LHCN-M2 (cell line): ENCODE measurements around the gene GUCA1A. TPM values are rescaled to one million over a fixed set of nuclear protein-coding genes. Genes with fewer than 3 reads are reported as not detected.
A peak's percentile ranks its signal among the peaks of the same experiment; 100 is the strongest.

Source experiments
- DNase-seq: peaks from one replicate; pipeline ENCODE4 v3.0.0-alpha.2; 2012; ENCODE audit warnings: low read depth
- polyA plus RNA-seq: library from polyadenylated mRNA; unstranded; fragments of >200 nt; gene quantifications from one replicate; pipeline ENCODE4 v1.2.1, GENCODE V29; 2012; ENCODE audit warnings: missing spikeins
- total RNA-seq: library from RNA; depleted of rRNA; stranded (reverse); fragments of >200 nt; gene quantifications from 2 replicates; pipeline ENCODE4 v1.2.3, GENCODE V29; 2014; rRNA removed

The GUCA1A gene
- not detected in 2 replicates for total RNA-seq
- polyA plus RNA-seq = not detected

DNA sequence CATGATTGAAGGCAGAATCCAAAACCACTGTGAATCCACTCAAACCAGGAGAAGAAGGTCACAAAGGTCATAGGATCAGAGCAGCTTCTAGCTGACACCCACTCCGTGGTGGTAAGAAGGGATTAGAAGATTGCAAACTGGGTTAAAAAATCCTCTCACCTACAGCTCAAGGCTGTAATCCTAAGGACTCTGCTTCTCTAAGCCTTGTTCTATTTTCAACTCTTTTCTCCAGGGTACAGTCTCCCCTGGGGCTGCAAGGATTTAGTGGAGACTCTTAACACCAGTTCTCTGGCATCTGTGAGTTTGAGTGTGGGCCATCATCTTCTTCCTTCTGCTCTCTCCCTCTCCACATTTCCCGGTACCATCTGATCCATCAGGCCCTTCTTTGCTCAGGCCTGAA is at the start of gene GUCA1A:
Gene GUCA1A (plus strand): TSS at position 264 of the 400 bp plus-strand sequence. CDS start 250 bp downstream, outside the sequence.
- DNase-seq = no peak

- DNase-seq = no peak
These were observed 49.6 kb upstream of the GUCA1A start for GRCh38 chr6:42123379-42124103.

DNA sequence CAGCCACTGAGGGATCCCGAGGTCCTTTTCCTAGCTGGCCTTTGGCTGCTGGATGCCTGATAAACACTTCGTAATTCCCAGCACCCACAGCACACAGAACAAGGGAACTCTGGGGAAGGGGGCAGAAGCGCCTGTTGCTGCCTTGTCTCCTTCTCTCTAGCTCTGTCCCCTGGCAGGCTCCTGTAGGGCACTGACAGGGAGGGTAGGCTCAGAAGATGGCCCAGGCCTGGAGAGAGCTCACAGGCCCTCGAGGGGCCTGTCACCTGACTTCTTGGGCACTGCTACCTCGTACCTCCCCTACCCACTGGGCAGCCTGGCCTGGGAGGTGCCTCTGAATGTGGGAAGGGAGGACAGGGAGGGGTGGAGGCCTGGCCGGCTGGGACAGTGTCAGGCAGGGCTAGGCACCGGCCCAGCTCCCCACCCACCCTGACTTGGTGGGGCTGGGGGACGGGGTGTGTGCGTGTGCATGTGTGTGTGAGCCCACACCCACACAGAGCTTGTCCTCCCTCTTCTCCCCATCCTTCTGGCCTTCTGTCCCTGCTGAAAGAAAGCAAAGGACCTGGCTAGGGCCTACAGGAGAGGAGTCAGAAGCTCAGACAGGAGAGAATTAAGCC is 48.8 kb upstream of the GUCA1A start:
- no peak for DNase-seq

GRCh38 chr6:42125231-42125630 is 47.9 kb upstream of the GUCA1A start:
- no peak for DNase-seq

DNA sequence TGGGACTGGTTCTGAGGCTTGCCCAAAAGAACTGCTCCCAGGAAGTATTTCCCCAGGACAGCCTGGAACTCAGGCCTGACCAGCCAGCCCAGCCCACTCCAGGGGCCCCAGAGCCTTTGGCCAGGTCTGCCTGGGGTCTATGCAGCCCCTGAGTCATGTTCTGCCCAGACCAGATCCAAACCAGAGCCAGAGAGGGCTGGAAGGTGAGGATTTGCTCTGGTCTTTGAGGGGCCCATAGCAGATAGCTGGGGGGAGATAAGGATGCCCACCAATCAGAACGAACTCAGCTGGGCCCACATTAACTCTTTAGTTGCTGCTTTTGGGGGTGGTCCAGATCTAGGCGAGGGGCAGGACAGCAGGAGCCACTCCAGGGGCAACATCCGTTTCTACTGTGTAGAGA is 47.5 kb upstream of the GUCA1A start:
- no peak for DNase-seq

DNA sequence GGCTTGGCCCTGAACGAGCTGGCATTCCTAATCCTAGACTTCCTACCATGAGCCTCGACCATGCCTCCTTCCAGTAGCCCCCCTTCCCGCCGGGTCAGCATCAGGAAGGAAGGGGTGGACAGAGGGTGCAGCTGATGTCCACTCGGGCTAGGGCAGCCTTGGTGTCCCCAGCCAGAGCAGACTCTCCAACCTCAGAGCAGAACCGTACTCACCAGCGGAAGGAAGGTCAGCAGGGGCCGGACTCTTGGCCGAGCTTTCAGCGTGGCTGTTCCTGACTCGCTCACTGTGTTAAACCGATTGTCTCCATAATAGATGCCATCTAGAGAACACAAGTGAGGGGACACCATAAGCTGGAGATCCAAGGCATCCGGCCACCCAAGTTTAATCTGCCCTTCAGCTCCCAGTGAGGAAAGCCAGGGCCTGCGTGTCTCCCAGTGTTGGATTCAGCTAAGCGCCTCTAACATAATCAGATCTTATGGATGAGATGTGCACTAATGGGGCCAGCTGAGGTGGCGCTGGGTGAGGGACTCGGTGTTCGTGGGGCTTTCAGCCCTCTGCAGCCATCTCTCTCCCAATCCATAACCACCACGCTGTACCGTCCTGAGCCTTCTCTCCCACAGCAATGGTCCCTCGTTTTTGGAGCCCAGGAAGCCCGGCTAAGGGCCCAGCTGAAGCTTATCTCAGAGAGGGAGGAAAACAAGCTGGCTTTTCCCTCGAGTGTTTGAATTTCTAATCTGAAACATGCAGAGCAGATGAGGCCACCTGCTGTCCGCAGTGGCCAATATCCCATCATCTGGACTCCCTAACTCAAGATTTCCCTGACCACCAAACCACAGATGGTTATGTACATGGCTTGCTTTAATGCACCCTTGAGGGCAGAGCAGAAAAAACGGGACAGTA is 44.5 kb upstream of the GUCA1A start:
- peak; percentile 51 for DNase-seq

DNA sequence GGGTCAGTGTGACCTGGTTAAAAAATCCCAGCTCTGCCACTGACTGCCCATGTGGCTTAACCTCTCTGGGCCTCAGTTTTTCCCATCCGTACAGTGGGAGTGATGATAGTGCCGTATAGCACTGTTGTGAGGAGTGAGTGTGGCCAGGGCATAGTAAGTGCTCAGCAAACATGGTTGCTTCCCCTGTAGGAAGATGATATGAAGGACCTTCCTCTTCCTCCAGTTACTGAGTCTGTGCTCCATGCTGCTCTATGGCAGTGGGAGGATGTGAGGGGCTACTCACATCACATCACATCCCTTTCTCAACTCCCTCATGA is 43.8 kb upstream of the GUCA1A start:
- no peak for DNase-seq

GRCh38 chr6:42131531-42131930 is 41.6 kb upstream of the GUCA1A start:
- peak; percentile 82 for DNase-seq

- no peak for DNase-seq
These were observed 39.2 kb upstream of the GUCA1A start for GRCh38 chr6:42133926-42134325.

- DNase-seq = no peak
These were observed 38.0 kb upstream of the GUCA1A start for GRCh38 chr6:42135161-42135560.

GRCh38 chr6:42135722-42136121 is 37.4 kb upstream of the GUCA1A start:
- DNase-seq = no peak

DNA sequence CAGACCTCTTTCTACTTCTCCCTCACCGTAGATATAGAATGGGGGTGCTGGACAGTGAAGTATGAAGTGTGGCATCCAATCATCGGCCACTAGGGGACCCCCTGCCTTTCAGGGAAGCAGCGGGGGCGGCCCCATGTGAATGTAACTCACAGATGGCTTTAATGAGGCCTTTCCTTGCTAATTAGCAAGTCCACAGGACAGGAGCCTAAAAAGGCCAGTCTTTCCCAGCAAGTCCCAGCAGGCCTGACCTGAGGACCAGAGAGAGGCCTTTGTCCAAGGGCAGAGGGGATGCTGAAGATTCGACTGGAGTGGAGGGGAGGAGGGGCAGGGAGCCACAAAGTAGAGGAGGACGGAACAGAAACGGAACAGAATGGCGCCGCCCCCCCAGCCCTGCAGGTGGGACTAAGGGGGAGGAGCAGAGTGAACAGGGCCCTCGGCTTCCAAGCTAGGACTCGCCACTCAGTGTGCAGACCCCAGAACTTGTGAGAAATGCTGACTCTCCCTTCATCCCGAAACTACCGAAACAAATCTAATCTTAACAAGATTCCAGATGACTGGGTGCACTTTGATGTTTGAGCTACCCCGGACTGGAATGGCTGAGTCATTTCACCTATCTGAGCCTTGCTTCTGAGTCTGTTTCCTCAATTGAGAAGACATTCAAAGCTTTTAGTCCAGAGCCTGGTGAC is 36.5 kb upstream of the GUCA1A start:
- peak; percentile 32 for DNase-seq

DNA sequence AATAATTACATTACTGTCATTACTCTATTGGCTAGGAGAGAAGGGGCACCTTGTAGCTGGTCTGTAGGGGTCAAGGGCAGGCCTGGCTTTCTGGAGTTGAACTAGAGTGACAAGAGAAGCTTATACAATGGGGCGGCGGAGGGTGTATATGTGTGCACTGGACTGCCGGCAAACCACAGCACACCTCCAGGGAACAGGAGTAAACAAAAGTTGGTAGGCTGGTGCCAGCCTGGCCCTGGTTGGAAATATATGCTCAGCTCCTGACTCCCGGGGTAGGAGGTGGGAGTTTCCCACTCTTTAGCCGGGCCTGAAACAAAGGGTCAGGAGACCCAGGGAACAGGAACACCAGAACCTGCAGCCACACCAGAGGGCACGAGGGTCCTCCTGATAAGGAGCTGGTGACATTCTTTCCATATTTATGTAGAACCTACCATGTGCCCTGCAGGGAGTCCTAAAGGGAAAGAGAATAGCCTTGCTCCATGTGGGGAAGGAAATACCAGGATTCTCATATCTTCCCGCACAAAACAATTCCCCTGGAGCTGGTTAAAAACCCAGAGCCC is 35.9 kb upstream of the GUCA1A start:
- no peak for DNase-seq

DNA sequence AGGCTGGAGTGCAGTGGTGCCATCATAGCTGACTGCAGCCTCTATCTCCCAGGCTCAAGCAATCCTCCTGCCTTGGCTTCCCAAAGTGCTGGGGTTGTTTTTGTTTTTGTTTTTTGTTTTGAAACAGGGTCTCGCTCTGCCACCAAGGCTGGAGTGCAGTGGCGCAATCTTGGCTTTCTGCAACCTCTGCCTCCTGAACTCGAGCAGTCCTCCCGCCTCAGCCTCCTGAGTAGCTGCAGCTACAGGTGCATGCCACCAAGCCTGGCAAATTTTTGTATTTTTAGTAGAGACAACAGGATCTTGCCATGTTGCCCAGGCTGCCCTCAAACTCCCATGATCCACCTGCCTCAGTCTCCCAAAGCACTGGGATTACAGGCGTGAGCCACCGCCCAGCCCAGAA is 35.0 kb upstream of the GUCA1A start:
- DNase-seq = no peak

DNA sequence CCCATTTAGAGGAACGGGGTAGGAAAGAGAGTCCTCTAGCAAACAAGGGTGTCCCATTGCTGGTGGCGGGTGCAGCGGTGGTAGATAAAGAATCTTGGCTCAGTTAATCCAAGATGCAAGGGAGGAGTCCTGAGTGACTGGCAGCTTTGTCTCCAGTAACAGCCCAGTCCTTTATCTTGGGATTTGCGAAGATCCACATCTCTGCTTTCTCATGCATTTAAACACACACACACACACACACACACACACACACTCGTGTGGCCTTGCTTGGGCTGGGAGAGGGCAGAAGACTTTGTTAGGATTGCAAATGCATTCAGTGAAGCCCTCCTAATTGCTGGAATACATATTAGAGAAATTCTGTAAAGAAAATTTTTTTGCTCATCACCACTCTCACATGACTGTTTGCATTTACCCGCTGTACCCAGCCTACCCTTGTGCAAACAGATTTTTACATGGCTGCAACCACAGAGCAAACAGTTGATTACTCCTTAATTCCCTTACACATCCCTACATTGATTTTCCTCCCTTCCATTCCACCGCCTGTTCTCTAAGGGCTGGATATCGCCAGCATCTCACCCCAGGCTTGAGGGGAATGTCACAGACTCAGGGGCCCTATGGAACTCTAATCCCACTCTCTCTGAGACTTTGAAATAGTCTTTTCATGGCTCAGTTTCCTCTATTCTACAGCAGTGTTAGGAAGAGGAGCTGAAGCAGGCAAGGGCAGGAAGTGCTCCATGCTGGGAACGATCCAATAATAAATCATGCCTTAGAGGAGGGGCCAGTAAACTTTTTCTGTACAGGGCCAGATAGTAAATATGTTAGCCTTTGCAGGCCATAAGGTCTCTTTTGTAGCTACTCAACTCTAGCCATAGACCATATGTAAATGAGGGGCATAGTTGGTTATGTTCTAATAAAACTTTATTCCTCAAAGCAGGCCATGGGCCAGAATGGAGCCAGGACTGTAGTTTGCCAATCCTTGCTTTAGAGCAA is 34.2 kb upstream of the GUCA1A start:
- DNase-seq = no peak

DNA sequence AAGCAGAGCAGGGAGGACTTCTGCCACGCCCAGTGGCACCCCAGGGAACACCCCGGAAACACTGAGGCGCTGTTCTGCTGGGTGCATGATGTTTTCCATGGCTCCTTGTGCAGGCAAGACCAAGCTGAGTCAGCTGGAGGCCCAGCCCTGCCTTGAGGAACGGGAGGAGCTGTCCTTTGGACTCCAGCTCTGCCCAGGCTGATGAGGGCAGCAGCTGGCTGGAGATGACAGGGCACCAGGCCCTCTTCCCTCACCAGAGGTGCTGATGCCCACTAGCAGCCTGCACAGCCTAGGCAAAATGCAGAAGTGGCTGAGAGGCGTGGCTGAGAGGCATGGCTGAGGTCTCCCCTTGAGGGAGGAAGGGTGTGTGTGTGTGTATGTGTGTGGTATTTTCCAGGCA is 33.1 kb upstream of the GUCA1A start:
- peak; percentile 80 for DNase-seq

- DNase-seq = no peak
These were observed 32.2 kb upstream of the GUCA1A start for GRCh38 chr6:42140756-42141602.

DNA sequence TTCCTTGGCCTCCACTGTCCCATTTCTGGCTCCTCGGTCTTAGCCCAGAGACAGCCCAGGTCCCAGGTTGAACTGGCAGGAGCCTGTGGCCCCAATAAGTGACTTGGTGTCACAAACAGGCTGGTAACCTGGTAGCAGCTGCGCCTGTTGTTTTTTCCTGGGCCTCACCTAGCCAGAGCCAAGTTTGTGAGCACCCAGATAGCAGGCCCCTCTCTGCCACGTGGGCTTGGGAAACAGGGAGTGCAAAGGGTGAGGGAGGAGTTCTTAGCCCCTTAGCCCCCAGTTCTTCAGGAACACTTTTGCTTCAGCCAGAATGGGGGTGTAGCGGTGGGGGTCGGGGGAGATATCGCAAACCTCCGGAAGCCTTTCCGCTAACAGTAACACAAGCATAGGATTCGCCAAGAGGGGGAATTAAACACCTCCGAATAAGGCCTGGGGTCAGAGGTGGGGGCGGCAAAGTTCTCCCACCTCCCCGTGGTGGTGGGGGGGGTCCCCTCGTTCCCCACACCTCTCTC is 31.5 kb upstream of the GUCA1A start:
- no peak for DNase-seq
